GM21786 (cell line): ENCODE data around the gene STK17B.
A peak's percentile ranks its signal among the peaks of the same experiment; 100 is the strongest.
"Not testable (repeated sequence)": the region's sequence is repeated elsewhere in the genome, so short reads cannot be mapped to it uniquely, and the experiment has no call there.

Source experiments
- ATAC-seq: cut with Tn5 transposase; IDR thresholded peaks from one replicate; pipeline ENCODE4 v1.9.1; 2021; ENCODE audit not compliant: unreplicated experiment

The STK17B gene

GRCh38 chr2:196171248-196171871 is at the start of gene STK17B:
TSS of gene STK17B (minus strand) at chr2:196171578. CDS start at chr2:196163383, 8,195 bp downstream.
- peak; percentile 46 for ATAC-seq

- ATAC-seq, result no peak
These were observed 49.3 kb upstream of the STK17B start for GRCh38 chr2:196220671-196221070.

- ATAC-seq, result no peak
These were observed 48.3 kb upstream of the STK17B start for GRCh38 chr2:196219671-196220070.

- ATAC-seq, result no peak
These were observed 46.7 kb upstream of the STK17B start for GRCh38 chr2:196218106-196218505.

GRCh38 chr2:196217116-196217515 is 45.7 kb upstream of the STK17B start:
- no peak for ATAC-seq

GRCh38 chr2:196215376-196215775 is 44.0 kb upstream of the STK17B start:
- no peak for ATAC-seq

GRCh38 chr2:196214156-196214555 is 42.8 kb upstream of the STK17B start:
- no peak for ATAC-seq

GRCh38 chr2:196213252-196213980 is 42.0 kb upstream of the STK17B start:
- ATAC-seq, result no peak

GRCh38 chr2:196208915-196209314 is 37.5 kb upstream of the STK17B start:
- ATAC-seq, result no peak

GRCh38 chr2:196206804-196207203 is 35.4 kb upstream of the STK17B start:
- no peak for ATAC-seq

- ATAC-seq, result no peak
These were observed 34.6 kb upstream of the STK17B start for GRCh38 chr2:196205881-196206435.

- no peak for ATAC-seq
These were observed 33.8 kb upstream of the STK17B start for GRCh38 chr2:196205011-196205766.

GRCh38 chr2:196201229-196202009 is 30.0 kb upstream of the STK17B start:
- ATAC-seq, result no peak

GRCh38 chr2:196200557-196200956 is 29.2 kb upstream of the STK17B start:
- peak; percentile 98 for ATAC-seq

- ATAC-seq, result no peak
These were observed 24.4 kb upstream of the STK17B start for GRCh38 chr2:196195758-196196157.

- no peak for ATAC-seq
These were observed 23.9 kb upstream of the STK17B start for GRCh38 chr2:196195302-196195701.

- no peak for ATAC-seq
These were observed 20.2 kb upstream of the STK17B start for GRCh38 chr2:196191541-196191940.

GRCh38 chr2:196187898-196188458 is 16.6 kb upstream of the STK17B start:
- no peak for ATAC-seq

- ATAC-seq, result not testable (repeated sequence)
These were observed 15.9 kb upstream of the STK17B start for GRCh38 chr2:196187175-196187700.

GRCh38 chr2:196186266-196186980 is 15.0 kb upstream of the STK17B start:
- ATAC-seq, result no peak
